Mesodermal cell (in vitro differentiated cells): ENCODE results near the gene RGP1.

ENCODE experiments used
- H3K27ac ChIP-seq: 2 replicates; pipeline ENCODE4 v1.7.0; 2013; ENCODE audit warnings: mild to moderate bottlenecking, low read depth, low read length, moderate library complexity; ENCODE audit not compliant: severe bottlenecking
- H3K36me3 ChIP-seq: 2 replicates; pipeline ENCODE4 v1.7.1; 2013; ENCODE audit warnings: mild to moderate bottlenecking, low read length, moderate library complexity; ENCODE audit not compliant: control insufficient read depth, insufficient read depth
- H3K4me1 ChIP-seq: one replicate; pipeline ENCODE4 v1.7.1; 2013; ENCODE audit warnings: mild to moderate bottlenecking, low read length; ENCODE audit not compliant: insufficient read depth, control insufficient read depth, poor library complexity, severe bottlenecking
- H3K4me3 ChIP-seq: 2 replicates; pipeline ENCODE4 v1.7.0; 2013; ENCODE audit warnings: low read length, control low read depth, mild to moderate bottlenecking; ENCODE audit not compliant: insufficient read depth, poor library complexity, severe bottlenecking; ENCODE audit errors: extremely low read depth
- H3K9me3 ChIP-seq: 2 replicates; pipeline ENCODE4 v1.7.1; 2013; ENCODE audit warnings: mild to moderate bottlenecking, low read length, moderate library complexity; ENCODE audit not compliant: control insufficient read depth
- WGBS, 2 experiments: methylation state at CpG; one replicate each; pipeline ENCODE4 v1.1.5; 2013; ENCODE audit warnings: missing lambda C conversion rate in 2 of 2; ENCODE audit not compliant: insufficient coverage in 2 of 2; 5-methylcytosine and 5-hydroxymethylcytosine counted together

The RGP1 gene

DNA sequence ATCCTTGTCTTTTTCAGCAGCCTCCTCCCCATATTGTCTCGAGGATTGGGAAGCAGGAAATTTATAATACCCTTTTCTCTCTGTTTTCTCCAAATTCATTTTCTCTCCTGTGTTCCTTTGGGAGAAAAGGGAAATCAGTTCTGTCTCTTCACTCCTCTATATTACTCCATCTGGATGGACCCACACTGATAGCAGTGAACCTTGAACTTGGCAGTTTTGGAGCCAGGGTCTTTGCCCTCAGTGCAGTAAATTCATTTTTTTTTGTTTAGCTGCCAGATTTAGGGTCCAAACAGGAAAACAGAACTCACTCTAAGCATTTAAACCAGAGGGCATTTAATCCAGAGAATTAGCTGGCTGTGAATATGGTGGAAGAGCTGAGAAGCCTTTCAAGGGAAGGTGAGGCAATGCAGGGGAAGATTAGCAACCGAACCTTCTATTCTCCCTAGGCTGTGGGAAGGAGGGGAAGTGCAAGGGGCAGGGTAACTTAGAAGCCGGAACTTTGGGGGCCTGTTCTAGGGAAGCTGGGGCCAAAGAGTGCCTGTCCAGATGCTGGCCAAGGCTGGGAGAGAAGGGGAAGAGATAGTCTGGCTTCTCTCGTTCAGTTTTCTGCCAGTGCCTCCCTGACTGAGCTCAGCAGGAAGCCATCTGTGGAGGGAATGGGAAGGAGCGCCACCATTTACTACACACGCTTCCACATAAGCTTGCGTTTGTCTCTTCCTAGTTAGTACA, 26.0 kb downstream of the RGP1 start:
- Histone ChIP-seq H3K36me3 (no peaks in the 10 kb centered on the region), H3K4me1 (no peaks in the 10 kb centered on the region), H3K27ac (peak overlapping the region; percentile 2), H3K9me3 (no peaks in the 10 kb centered on the region), H3K4me3 (no peak overlapping the region)
- WGBS, 2 experiments: 33 to 83% methylated on average over 1 to 2 of the region's 7 CpGs

DNA sequence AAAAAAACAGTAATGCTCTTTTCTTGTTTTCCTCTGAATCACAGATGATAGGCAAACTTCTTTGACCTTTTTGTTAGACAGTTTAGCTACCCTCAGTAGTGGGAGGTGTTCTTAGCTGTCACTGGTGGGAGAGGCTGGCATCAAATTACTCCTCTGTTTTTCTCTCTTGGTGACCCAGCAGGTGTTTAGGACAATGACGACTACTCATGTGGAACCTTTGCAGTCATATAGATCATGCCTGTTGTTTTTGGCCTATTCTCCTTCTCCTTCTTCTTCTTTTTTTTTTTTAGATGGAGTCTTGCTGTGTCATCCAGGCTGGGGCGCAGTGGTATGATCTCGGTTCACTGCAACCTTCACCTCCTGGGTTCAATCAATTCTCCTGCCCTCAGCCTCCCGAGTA, 26.9 kb downstream of the RGP1 start:
- no peaks in the 10 kb centered on the region for H3K9me3 ChIP-seq
- H3K36me3 ChIP-seq: no peaks in the 10 kb centered on the region
- H3K4me1 ChIP-seq: no peaks in the 10 kb centered on the region
- WGBS, 2 experiments: 84 to 100% methylated on average over 2 to 4 of the region's 4 CpGs
- H3K4me3 ChIP-seq: no peak overlapping the region
- no peak overlapping the region for H3K27ac ChIP-seq

DNA sequence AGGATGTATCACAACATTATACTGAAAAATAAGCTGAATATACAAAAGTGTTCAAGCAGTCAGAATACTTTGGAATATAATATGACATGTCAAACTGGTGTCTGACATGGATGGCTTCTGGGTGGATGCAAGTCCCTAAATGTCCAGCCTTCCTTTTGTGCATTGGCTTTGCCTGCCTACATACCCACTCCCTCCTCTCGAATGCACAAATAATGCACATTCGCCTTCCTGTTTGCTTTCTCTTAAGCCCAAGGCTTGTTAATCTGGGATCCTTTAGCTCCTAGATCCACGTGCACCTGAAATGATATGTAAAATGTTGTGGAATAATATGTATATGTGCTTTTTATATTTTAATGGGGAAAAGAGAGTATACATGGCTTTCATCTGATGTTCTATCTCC, 29.4 kb downstream of the RGP1 start:
- Histone ChIP-seq H3K4me1 (no peaks in the 10 kb centered on the region), H3K36me3 (no peaks in the 10 kb centered on the region), H3K4me3 (no peak overlapping the region), H3K27ac (no peak overlapping the region), H3K9me3 (no peaks in the 10 kb centered on the region)
- 80 to 100% methylated on average over 1 to 2 of the region's 3 CpGs for WGBS, 2 experiments

DNA sequence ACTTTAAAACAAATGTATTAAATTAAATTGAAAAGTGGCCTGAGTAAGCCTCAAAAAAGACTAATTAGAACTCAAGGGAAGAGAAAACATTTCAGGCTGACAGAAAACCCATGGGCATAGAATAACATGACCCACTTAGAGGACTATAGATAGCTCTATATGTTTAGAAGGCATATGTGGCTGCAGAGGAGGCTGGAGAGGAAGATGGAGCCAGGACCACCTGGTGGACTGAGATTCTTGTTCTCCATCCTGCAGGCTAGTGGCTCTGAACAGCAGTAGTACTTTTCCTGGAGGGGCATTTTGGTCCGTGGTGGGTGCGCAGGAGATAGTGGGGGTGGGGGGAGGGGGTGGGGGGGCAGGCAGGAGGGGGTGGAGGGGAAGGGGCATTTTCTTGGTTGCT, 32.0 kb downstream of the RGP1 start:
- H3K4me3 ChIP-seq: no peak overlapping the region
- no CpG with 5 or more reads among the region's 2 CpGs for WGBS, 2 experiments

DNA sequence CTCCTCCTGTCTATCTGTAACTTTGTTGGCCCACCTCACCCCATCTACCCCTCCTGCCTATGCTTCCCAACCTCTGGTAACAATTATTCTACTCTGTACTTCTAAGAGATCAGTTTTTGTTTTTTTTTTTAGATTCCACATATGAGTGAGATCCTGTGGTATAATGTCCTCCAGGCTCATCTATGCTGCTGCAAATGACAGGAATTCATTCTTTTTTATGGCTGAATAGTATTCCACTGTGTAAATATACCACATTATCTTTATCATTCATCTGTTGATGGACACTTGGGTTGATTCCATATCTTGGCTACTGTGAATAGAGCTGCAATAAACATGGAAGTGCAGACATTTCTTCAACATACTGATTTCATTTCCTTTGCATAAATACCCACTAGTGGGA, 34.3 kb downstream of the RGP1 start:
- Histone ChIP-seq H3K4me1 (no peaks in the 10 kb centered on the region), H3K9me3 (no peaks in the 10 kb centered on the region), H3K4me3 (no peak overlapping the region), H3K27ac (no peak overlapping the region), H3K36me3 (no peaks in the 10 kb centered on the region)

More for the DNA sequence above, 32.0 kb downstream of the RGP1 start:
- Histone ChIP-seq H3K36me3 (no peaks in the 10 kb centered on the region), H3K27ac (no peak overlapping the region), H3K4me1 (no peaks in the 10 kb centered on the region), H3K9me3 (no peaks in the 10 kb centered on the region)

DNA sequence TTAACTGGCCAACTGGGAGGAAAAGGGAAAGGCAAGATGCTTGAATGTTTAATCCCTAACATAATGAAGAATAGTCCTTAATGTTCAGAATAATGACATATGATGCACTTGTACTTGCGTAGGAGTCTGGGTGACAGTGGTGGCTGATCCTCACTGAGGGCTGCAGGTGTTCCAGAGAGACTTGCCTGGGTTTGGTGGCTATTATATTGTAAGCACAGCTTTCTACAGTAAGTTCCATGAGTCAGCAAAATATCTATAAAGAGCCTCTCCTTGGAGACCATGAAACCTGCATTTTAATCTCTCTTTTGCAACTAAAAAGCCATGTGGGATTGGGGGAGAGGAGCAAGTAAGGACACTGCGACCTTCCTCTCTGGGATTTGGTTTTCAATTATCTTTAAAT, 40.5 kb downstream of the RGP1 start:
- WGBS, 2 experiments: 100% methylated on average over 1 of the region's 2 CpGs; no CpG with 5 or more reads in 1 of the 2 experiments
- H3K9me3 ChIP-seq: no peaks in the 10 kb centered on the region
- H3K27ac ChIP-seq: no peak overlapping the region
- no peak overlapping the region for H3K4me3 ChIP-seq
- peaks cover 22% of the 10 kb centered on the region for H3K4me1 ChIP-seq
- no peaks in the 10 kb centered on the region for H3K36me3 ChIP-seq

DNA sequence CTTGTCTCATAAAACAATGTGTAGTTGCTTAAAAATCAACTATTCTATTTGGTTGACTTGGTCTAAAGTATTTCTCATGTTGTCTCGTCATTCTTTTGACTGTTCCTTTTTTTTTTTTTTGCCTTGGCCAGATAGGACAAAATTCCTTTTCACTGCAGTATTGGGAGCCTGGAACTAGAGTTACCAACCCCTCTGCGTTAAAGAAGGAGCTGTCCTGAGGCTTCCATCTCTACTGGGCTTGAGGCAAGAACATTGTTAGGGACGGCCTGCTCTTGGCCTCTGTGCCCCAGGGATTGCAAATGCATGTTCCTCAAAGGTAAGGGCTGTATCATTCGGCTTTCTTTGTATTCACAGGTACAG, 40.9 kb downstream of the RGP1 start:
- Histone ChIP-seq H3K27ac (no peak overlapping the region), H3K36me3 (no peaks in the 10 kb centered on the region), H3K4me1 (peaks cover 26% of the 10 kb centered on the region), H3K4me3 (no peak overlapping the region), H3K9me3 (no peaks in the 10 kb centered on the region)
- 32 to 44% methylated on average over 3 of the region's 4 CpGs for WGBS, 2 experiments

DNA sequence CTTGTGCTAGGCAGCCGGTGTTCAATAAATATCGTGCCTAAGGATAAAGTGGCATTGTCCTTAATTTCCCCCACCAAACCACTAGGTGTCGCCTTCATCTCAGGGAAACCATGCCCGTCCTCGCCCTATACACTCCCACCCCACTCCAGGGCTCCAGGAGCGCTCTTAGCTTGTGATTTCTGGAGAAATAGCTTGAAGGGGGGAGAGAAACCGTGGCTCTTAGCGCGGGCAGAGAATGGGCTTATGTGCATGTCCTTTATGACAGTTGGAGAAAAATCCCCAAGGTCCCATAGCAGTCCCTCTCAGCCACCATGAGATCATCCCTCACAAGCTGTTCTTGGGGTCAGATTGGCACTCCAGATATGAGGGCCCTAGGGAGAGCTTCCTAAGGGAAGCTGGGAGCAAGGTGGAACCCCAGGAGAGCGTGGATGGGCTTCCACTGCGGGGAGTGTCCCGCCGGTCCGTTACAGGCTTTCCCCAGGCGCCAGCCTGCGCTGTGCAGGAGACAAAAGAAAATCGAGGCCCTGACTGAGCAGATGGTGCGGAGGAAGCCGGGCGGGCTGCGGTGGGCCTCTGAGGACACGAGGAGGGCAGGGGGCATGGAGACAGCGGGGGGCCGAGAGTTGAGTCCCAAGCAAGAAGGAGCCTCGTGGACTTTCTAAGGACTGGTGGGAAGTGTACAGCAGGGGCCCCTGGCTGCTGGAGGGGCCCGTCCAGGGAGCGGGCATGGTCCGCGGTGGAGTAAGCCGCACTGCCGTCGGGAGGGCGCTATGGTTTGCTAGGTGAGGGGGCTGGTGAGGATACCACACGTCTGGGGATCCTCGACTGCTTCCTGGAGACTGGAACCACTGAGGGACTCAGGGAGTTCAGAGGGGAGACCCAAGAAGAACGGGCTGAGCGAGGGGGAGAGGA, 41.6 kb downstream of the RGP1 start:
- no peaks in the 10 kb centered on the region for H3K9me3 ChIP-seq
- H3K36me3 ChIP-seq: no peaks in the 10 kb centered on the region
- H3K4me1 ChIP-seq: peaks cover 33% of the 10 kb centered on the region
- WGBS, 2 experiments: 46 to 51% methylated on average over 24 to 34 of the region's 37 CpGs
- H3K4me3 ChIP-seq: peak overlapping the region; percentile 19
- no peak overlapping the region for H3K27ac ChIP-seq

DNA sequence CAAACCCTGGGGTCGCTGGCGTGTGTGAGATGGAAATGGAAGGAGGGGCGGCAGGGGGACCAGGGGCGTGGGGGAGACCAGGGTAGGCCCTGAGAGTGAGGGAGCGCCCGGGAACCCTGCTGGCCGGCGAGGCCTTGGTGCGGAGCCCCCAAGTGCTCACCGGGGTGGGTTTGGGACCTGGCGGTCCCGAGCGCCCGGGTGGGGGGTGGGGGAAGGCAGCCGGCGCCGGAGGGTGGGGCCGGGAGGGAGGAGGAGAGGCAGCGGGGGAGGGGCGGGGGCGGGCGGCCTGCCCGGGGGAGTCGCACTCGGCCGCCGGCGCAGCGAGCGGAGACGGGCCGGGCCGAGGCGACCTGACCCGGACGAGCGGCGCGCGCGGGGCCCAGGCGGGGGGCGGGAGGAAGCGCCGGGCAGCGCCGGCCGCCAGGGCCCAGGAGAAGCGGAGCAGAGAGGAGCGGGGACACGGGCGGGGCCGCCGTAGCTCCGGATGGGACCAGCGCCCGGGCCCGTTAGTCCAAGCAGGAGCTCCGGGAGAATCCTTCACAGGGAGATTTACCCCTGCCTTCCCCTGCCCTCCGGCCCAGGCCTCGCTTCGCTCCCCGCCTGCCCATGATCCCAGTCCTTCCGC, 42.3 kb downstream of the RGP1 start, which contains the start of gene NPR2:
TSS of gene NPR2 (plus strand) at position 295 of the 625 bp plus-strand sequence. CDS start 818 bp downstream, outside the sequence.
- 1% methylated on average over 32 to 37 of the region's 64 CpGs for WGBS, 2 experiments
- peak within 1 kb of the TSS; percentile 34 for H3K4me3 ChIP-seq
- no peaks in the 10 kb centered on the region for H3K9me3 ChIP-seq
- H3K4me1 ChIP-seq: peaks cover 37% of the 10 kb centered on the region
- H3K27ac ChIP-seq: no peak within 1 kb of the TSS
- no peaks in the 10 kb centered on the region for H3K36me3 ChIP-seq

DNA sequence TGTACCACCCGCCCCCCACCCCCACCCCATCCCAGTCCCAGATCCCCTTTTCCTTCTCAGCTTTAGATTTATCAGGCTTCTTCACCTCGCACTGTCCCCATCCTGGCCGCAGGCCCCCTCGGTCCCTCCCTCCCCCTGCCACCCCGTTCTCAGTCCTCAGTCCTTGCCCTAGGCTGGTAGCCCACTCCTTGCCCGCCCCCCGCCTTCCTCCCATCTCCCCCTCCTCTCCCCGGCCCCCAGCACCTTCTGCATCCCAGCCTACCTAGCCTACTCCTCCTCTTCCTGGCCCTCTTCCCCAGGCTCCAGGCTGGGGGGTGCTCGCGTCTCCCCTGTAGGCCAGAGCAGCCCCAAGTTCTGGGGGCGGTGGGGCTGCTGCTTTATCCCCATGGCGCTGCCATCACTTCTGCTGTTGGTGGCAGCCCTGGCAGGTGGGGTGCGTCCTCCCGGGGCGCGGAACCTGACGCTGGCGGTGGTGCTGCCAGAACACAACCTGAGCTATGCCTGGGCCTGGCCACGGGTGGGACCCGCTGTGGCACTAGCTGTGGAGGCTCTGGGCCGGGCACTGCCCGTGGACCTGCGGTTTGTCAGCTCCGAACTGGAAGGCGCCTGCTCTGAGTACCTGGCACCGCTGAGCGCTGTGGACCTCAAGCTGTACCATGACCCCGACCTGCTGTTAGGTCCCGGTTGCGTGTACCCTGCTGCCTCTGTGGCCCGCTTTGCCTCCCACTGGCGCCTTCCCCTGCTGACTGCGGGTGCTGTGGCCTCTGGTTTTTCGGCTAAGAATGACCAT, 43.1 kb downstream of the RGP1 start:
- H3K27ac ChIP-seq: no peak overlapping the region
- H3K9me3 ChIP-seq: no peaks in the 10 kb centered on the region
- WGBS, 2 experiments: 90 to 95% methylated on average over 26 to 30 of the region's 34 CpGs
- H3K4me1 ChIP-seq: peaks cover 40% of the 10 kb centered on the region
- H3K4me3 ChIP-seq: peak overlapping the region; percentile 34
- no peaks in the 10 kb centered on the region for H3K36me3 ChIP-seq
